Hepatocyte (in vitro differentiated cells): Measurements from ENCODE around the gene TREM1.

Experiments
- EZH2 ChIP-seq: fragments of 200-600 bp; sonication (generic); IDR thresholded peaks from 2 replicates; pipeline ENCODE4 v1.6.1; 2016; ENCODE audit warnings: antibody characterized with exemption, mild to moderate bottlenecking, borderline replicate concordance
- TF ChIP-seq, protein P1 (sequence below): fragments of 200-600 bp; sonication (generic); IDR thresholded peaks from 2 replicates; pipeline ENCODE4 v1.5.1; 2016; ENCODE audit warnings: antibody characterized with exemption, mild to moderate bottlenecking; ENCODE audit not compliant: poor library complexity

GRCh38 chr6:41278699-41279405 is 7.6 kb downstream of the TREM1 start:
- TF ChIP-seq, protein P1, sequence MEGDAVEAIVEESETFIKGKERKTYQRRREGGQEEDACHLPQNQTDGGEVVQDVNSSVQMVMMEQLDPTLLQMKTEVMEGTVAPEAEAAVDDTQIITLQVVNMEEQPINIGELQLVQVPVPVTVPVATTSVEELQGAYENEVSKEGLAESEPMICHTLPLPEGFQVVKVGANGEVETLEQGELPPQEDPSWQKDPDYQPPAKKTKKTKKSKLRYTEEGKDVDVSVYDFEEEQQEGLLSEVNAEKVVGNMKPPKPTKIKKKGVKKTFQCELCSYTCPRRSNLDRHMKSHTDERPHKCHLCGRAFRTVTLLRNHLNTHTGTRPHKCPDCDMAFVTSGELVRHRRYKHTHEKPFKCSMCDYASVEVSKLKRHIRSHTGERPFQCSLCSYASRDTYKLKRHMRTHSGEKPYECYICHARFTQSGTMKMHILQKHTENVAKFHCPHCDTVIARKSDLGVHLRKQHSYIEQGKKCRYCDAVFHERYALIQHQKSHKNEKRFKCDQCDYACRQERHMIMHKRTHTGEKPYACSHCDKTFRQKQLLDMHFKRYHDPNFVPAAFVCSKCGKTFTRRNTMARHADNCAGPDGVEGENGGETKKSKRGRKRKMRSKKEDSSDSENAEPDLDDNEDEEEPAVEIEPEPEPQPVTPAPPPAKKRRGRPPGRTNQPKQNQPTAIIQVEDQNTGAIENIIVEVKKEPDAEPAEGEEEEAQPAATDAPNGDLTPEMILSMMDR: peak; percentile 54
- no peak for TF ChIP-seq EZH2
